22Rv1 (cell line): ENCODE results near the gene UNC5B.
A peak's percentile ranks its signal among the peaks of the same experiment; 100 is the strongest.

Source experiments
- CTCF ChIP-seq: fragments of 450-650 bp; IDR thresholded peaks from 2 replicates; pipeline ENCODE4 v1.5.1; 2017; ENCODE audit warnings: mild to moderate bottlenecking
- ZFX ChIP-seq: fragments of 450-650 bp; IDR thresholded peaks from 2 replicates; pipeline ENCODE4 v1.6.1; 2017; ENCODE audit warnings: antibody characterized with exemption, borderline replicate concordance

- TF ChIP-seq CTCF, result peak; percentile 87
- no peak for TF ChIP-seq ZFX
These were observed 106.9 kb downstream of the UNC5B start, which contains the start of gene SLC29A3 for GRCh38 chr10:71319042-71319799.
